Measurements from ENCODE around the gene RPL10A.

The RPL10A gene

GRCh38 chr6:35474131-35474941, 6.1 kb downstream of the RPL10A start:
- Histone ChIP-seq H3K36me3 (ENCODE audit: insufficient read depth, low read length) (peaks cover 37% of the 10 kb centered on the region), H4K20me1 (ENCODE audit: insufficient read depth, low read length, poor library complexity, severe bottlenecking) (peaks cover 47% of the 10 kb centered on the region), H3F3A (ENCODE audit: low read depth) (peaks cover 3% of the 10 kb centered on the region; the same call in 1 of the 2 replicates)

GRCh38 chr6:35474942-35475570, 6.9 kb downstream of the RPL10A start:
- Histone ChIP-seq H3K4me1 (ENCODE audit: insufficient read depth, low read length, poor library complexity, severe bottlenecking) (peaks cover 19% of the 10 kb centered on the region), H3K9me2 (replicated peaks; ENCODE audit: low read depth, low read length) (no peaks in the 10 kb centered on the region), H3K4me2 (ENCODE audit: low read depth, low read length, poor library complexity, severe bottlenecking) (no peak overlapping the region), H3K27me3 (ENCODE audit: insufficient read depth, low read length, poor library complexity, severe bottlenecking) (no peaks in the 10 kb centered on the region), H3F3A (ENCODE audit: low read depth) (peaks cover 3% of the 10 kb centered on the region; the same call in 1 of the 2 replicates), H3K36me3 (ENCODE audit: insufficient read depth, low read length) (peaks cover 30% of the 10 kb centered on the region), H2AFZ (ENCODE audit: low read length) (no peak overlapping the region), H3K9me3 (ENCODE audit: insufficient read depth, low read depth, low read length) (no peaks in the 10 kb centered on the region), H3K4me3 (ENCODE audit: low read length, poor library complexity, severe bottlenecking) (no peak overlapping the region), H4K20me1 (ENCODE audit: insufficient read depth, low read length, poor library complexity, severe bottlenecking) (peaks cover 39% of the 10 kb centered on the region), H3K79me2 (ENCODE audit: insufficient read depth, low read length) (peaks cover 33% of the 10 kb centered on the region), H3K9ac (ENCODE audit: low read depth, low read length, poor library complexity, severe bottlenecking) (no peak overlapping the region)
- no peak for TF ChIP-seq CTCF (conservative IDR thresholded peaks at IDR 0.05; ENCODE audit: low read length)
- TF ChIP-seq EZH2phosphoT487 (IDR thresholded peaks at IDR 0.05; ENCODE audit: borderline replicate concordance) = no peak

More at GRCh38 chr6:35474131-35474941, 6.1 kb downstream of the RPL10A start:
- H3K79me2 ChIP-seq (ENCODE audit: insufficient read depth, low read length) = peaks cover 40% of the 10 kb centered on the region
- H3K4me2 ChIP-seq (ENCODE audit: low read depth, low read length, poor library complexity, severe bottlenecking) = no peak overlapping the region
- TF ChIP-seq CTCF (conservative IDR thresholded peaks at IDR 0.05; ENCODE audit: low read length) (no peak), EZH2phosphoT487 (IDR thresholded peaks at IDR 0.05; ENCODE audit: borderline replicate concordance) (no peak)
- H3K9ac ChIP-seq (ENCODE audit: low read depth, low read length, poor library complexity, severe bottlenecking) = no peak overlapping the region
- H3K9me2 ChIP-seq (replicated peaks; ENCODE audit: low read depth, low read length) = no peaks in the 10 kb centered on the region
- H3K9me3 ChIP-seq (ENCODE audit: insufficient read depth, low read depth, low read length) = no peaks in the 10 kb centered on the region
- H2AFZ ChIP-seq (ENCODE audit: low read length) = no peak overlapping the region
- peaks cover 24% of the 10 kb centered on the region for H3K4me1 ChIP-seq (ENCODE audit: insufficient read depth, low read length, poor library complexity, severe bottlenecking)
- peaks cover under 1% of the 10 kb centered on the region for H3K27me3 ChIP-seq (ENCODE audit: insufficient read depth, low read length, poor library complexity, severe bottlenecking)
- H3K4me3 ChIP-seq (ENCODE audit: low read length, poor library complexity, severe bottlenecking) = no peak overlapping the region

- Histone ChIP-seq H3K4me3 (ENCODE audit: low read length, poor library complexity, severe bottlenecking) (no peak overlapping the region), H3K4me1 (ENCODE audit: insufficient read depth, low read length, poor library complexity, severe bottlenecking) (peaks cover 17% of the 10 kb centered on the region), H3K4me2 (ENCODE audit: low read depth, low read length, poor library complexity, severe bottlenecking) (no peak overlapping the region), H3K9me2 (replicated peaks; ENCODE audit: low read depth, low read length) (no peaks in the 10 kb centered on the region), H3K79me2 (ENCODE audit: insufficient read depth, low read length) (peaks cover 28% of the 10 kb centered on the region), H3F3A (ENCODE audit: low read depth) (peaks cover 3% of the 10 kb centered on the region; the same call in 1 of the 2 replicates), H3K9me3 (ENCODE audit: insufficient read depth, low read depth, low read length) (no peaks in the 10 kb centered on the region), H3K27me3 (ENCODE audit: insufficient read depth, low read length, poor library complexity, severe bottlenecking) (no peaks in the 10 kb centered on the region), H3K36me3 (ENCODE audit: insufficient read depth, low read length) (peaks cover 26% of the 10 kb centered on the region), H2AFZ (ENCODE audit: low read length) (no peak overlapping the region), H4K20me1 (ENCODE audit: insufficient read depth, low read length, poor library complexity, severe bottlenecking) (peaks cover 34% of the 10 kb centered on the region), H3K9ac (ENCODE audit: low read depth, low read length, poor library complexity, severe bottlenecking) (no peak overlapping the region)
- TF ChIP-seq CTCF (conservative IDR thresholded peaks at IDR 0.05; ENCODE audit: low read length) (no peak), EZH2phosphoT487 (IDR thresholded peaks at IDR 0.05; ENCODE audit: borderline replicate concordance) (no peak)
Measured at GRCh38 chr6:35475573-35475972, 7.4 kb downstream of the RPL10A start.
